Ishikawa (cell line): ENCODE data around the gene UBE2M.

Source experiments
- CREB1 ChIP-seq: IDR thresholded peaks from 2 replicates; pipeline ENCODE4 v1.6.1; 2012; ENCODE audit warnings: low read depth
- MAX ChIP-seq: IDR thresholded peaks from 2 replicates; pipeline ENCODE4 v1.6.1; 2012
- RAD21 ChIP-seq: IDR thresholded peaks from 2 replicates; pipeline ENCODE4 v1.6.1; 2012; ENCODE audit warnings: low read depth
- ZBTB7A ChIP-seq: IDR thresholded peaks from 2 replicates; pipeline ENCODE4 v1.6.1; 2012; ENCODE audit warnings: low read depth

GRCh38 chr19:58560921-58561320 lies 2.5 kb upstream of the UBE2M start:
- TF ChIP-seq RAD21: no peak
- no peak for TF ChIP-seq CREB1
- no peak for TF ChIP-seq MAX
- TF ChIP-seq ZBTB7A: no peak
